HCT116 (cell line): Measurements from ENCODE around the gene MISP. TPM values are rescaled to one million over a fixed set of nuclear protein-coding genes. Genes with fewer than 3 reads are reported as not detected.

ENCODE experiments used
- ATAC-seq: fragments of 200-7000 bp; cut with Tn5 transposase; 2 replicates; pipeline ENCODE4 v1.9.1; 2020; ENCODE audit warnings: mild to moderate bottlenecking, moderate library complexity
- BruUV-seq: library from RNA; stranded (reverse); fragments of 400-500 nt; replicated peaks from 2 replicates; lab custom pipeline; 2021; lab: Mats Ljungman, UMichigan
- CTCF ChIA-PET: fragments of 300-600 bp; sonication (Branson Sonifier 250); formaldehyde crosslinking; loops from one replicate; lab custom pipeline; 2021; ENCODE audit warnings: antibody characterized with exemption; lab: Charles Lee
- POLR2A ChIA-PET: fragments of 300-600, 350-600 bp; sonication (Branson Sonifier 250); formaldehyde crosslinking; loops from one replicate; lab custom pipeline; 2021; ENCODE audit warnings: antibody characterized with exemption; lab: Charles Lee
- RAD21 ChIA-PET, 2 experiments: fragments of 300-600 bp; sonication (Branson Sonifier 250); formaldehyde crosslinking; loops; one replicate each; lab custom pipeline; 2023; ENCODE audit warnings: low total read pairs in 2 of 2; ENCODE audit not compliant: uncharacterized antibody in 2 of 2, unreplicated experiment in 2 of 2, low non-redundant PET in 1 of 2; lab: Charles Lee
- DNase-seq: peaks from one replicate; pipeline ENCODE4 v3.0.0-alpha.2; 2010; ENCODE audit warnings: low read depth, low spot score
- H2AFZ ChIP-seq: fragments of 200-600 bp; shearing (Covaris generic), sonication (generic); 2 replicates; pipeline ENCODE4 v1.6.1; 2017; ENCODE audit warnings: low read depth, mixed run types, mixed read lengths, antibody characterized with exemption, low read length; ENCODE audit not compliant: poor library complexity, severe bottlenecking
- H3K27ac ChIP-seq: 2 replicates; pipeline ENCODE4 v1.5.1; 2012; ENCODE audit warnings: low read depth, low read length
- H3K27me3 ChIP-seq: fragments of 200-600 bp; sonication (generic); 2 replicates; pipeline ENCODE4 v1.6.1; 2016; ENCODE audit warnings: mixed run types, low read length, mixed read lengths; ENCODE audit not compliant: insufficient read depth
- H3K36me3 ChIP-seq, 2 experiments: fragments of 200-500 bp in 1 of 2; fragments of 200-600 bp in 1 of 2; sonication (Bioruptor generic) in 1 of 2; sonication (generic) in 1 of 2; 2 replicates each; pipeline versions ENCODE4 v1.5.1 to v1.6.1; 2014 to 2016; ENCODE audit warnings: low read length in 2 of 2, inconsistent platforms in 1 of 2, mixed read lengths in 1 of 2, mixed run types in 1 of 2; ENCODE audit not compliant: insufficient read depth in 2 of 2, control insufficient read depth in 1 of 2
- H3K4me1 ChIP-seq, 2 experiments: fragments of 200-600 bp in 1 of 2; sonication (generic) in 1 of 2; 2 replicates each; pipeline versions ENCODE4 v1.5.1 to v1.6.1; 2012 to 2017; ENCODE audit warnings: low read length in 2 of 2, inconsistent platforms in 1 of 2, mild to moderate bottlenecking in 1 of 2, mixed read lengths in 1 of 2, mixed run types in 1 of 2, moderate library complexity in 1 of 2; ENCODE audit not compliant: insufficient read depth in 2 of 2, control insufficient read depth in 1 of 2
- H3K4me2 ChIP-seq: fragments of 200-600 bp; sonication (generic); 2 replicates; pipeline ENCODE4 v1.6.1; 2017; ENCODE audit warnings: mixed run types, low read length, mixed read lengths
- H3K4me3 ChIP-seq, 2 experiments: fragments of 200-600 bp in 1 of 2; sonication (generic) in 1 of 2; replicated peaks in 1 of 2; 2 replicates each; pipeline ENCODE4 v1.5.1; 2011 to 2016; ENCODE audit warnings: low read length in 2 of 2, control low read depth in 1 of 2, low read depth in 1 of 2, mild to moderate bottlenecking in 1 of 2, mixed read lengths in 1 of 2, mixed run types in 1 of 2
- H3K79me2 ChIP-seq: fragments of 200-600 bp; sonication (generic); 2 replicates; pipeline ENCODE4 v1.6.1; 2017; ENCODE audit warnings: mild to moderate bottlenecking, mixed run types, low read length, moderate library complexity, mixed read lengths; ENCODE audit not compliant: insufficient read depth
- H3K9ac ChIP-seq: fragments of 200-600 bp; sonication (generic); 2 replicates; pipeline ENCODE4 v1.6.1; 2016; ENCODE audit warnings: low read length, mixed read lengths
- H3K9me2 ChIP-seq: fragments of 200-600 bp; sonication (generic), shearing (Covaris generic); 2 replicates; pipeline ENCODE4 v1.6.1; 2017; ENCODE audit warnings: mixed run types, mild to moderate bottlenecking, moderate library complexity; ENCODE audit not compliant: insufficient read depth
- H3K9me3 ChIP-seq, 2 experiments: fragments of 200-500 bp in 1 of 2; fragments of 200-600 bp in 1 of 2; sonication (Bioruptor generic) in 1 of 2; sonication (generic) in 1 of 2; 2 replicates each; pipeline ENCODE4 v1.6.1; 2014 to 2017; ENCODE audit warnings: low read length in 2 of 2, mixed read lengths in 2 of 2, inconsistent platforms in 1 of 2, low read depth in 1 of 2, mild to moderate bottlenecking in 1 of 2, mixed run types in 1 of 2, moderate library complexity in 1 of 2; ENCODE audit not compliant: control insufficient read depth in 1 of 2, insufficient read depth in 1 of 2
- H4K20me1 ChIP-seq: fragments of 200-600 bp; sonication (generic), shearing (Covaris generic); 2 replicates; pipeline ENCODE4 v1.6.1; 2017; ENCODE audit warnings: mixed run types, mild to moderate bottlenecking, moderate library complexity; ENCODE audit not compliant: insufficient read depth
- EGR1 ChIP-seq: IDR thresholded peaks from 2 replicates; pipeline ENCODE4 v1.6.1; 2012; ENCODE audit warnings: low read depth
- EZH2 ChIP-seq: fragments of 200-600 bp; sonication (generic); IDR thresholded peaks from 2 replicates; pipeline ENCODE4 v1.6.1; 2017; ENCODE audit warnings: antibody characterized with exemption, mixed run types
- EZH2phosphoT487 ChIP-seq: fragments of 200-600 bp; IDR thresholded peaks from 2 replicates; pipeline ENCODE4 v1.6.1; 2018; ENCODE audit warnings: antibody characterized with exemption, borderline replicate concordance
- JUND ChIP-seq: IDR thresholded peaks from 2 replicates; pipeline ENCODE4 v1.6.1; 2012
- POLR2AphosphoS5 ChIP-seq: IDR thresholded peaks from 2 replicates; pipeline ENCODE4 v1.6.1; 2011; ENCODE audit warnings: mild to moderate bottlenecking, low read depth, low read length, moderate library complexity
- RAD21 ChIP-seq: IDR thresholded peaks from 2 replicates; pipeline ENCODE4 v1.6.1; 2012; ENCODE audit warnings: low read depth, mild to moderate bottlenecking
- SP1 ChIP-seq: IDR thresholded peaks from 2 replicates; pipeline ENCODE4 v1.6.1; 2012; ENCODE audit warnings: low read depth
- SRF ChIP-seq: IDR thresholded peaks from 2 replicates; pipeline ENCODE4 v1.6.1; 2012; ENCODE audit warnings: low read depth
- ZFX ChIP-seq: fragments of 450-650 bp; IDR thresholded peaks from 2 replicates; pipeline ENCODE4 v1.6.1; 2017
- ZNF274 ChIP-seq: fragments of 200-500 bp; sonication (Bioruptor generic); IDR thresholded peaks from 2 replicates; pipeline ENCODE4 v1.6.1; 2014; ENCODE audit warnings: mild to moderate bottlenecking, low read depth, low read length, inconsistent platforms
- intact Hi-C: fragments of 100-400 bp; cut with micrococcal nuclease; formaldehyde crosslinking; loops from 2 replicates; pipeline ENCODE4 v1.10.0; 2022
- total RNA-seq: library from RNA; stranded (reverse); gene quantifications from one replicate; pipeline ENCODE4 v1.2.1, GENCODE V29; 2021; ENCODE audit not compliant: unreplicated experiment
- TF ChIP-seq, protein P1 (sequence below): IDR thresholded peaks from 2 replicates; pipeline ENCODE4 v1.6.1; 2011; ENCODE audit warnings: mild to moderate bottlenecking, low read length, moderate library complexity; ENCODE audit not compliant: insufficient replicate concordance; ENCODE audit errors: extremely low read depth
- TF ChIP-seq, protein P2 (sequence below): IDR thresholded peaks from 2 replicates; pipeline ENCODE4 v1.6.1; 2012; ENCODE audit warnings: low read depth

The MISP gene
- total RNA-seq, 1 experiment from 2014 or later, result 38.2 TPM

DNA sequence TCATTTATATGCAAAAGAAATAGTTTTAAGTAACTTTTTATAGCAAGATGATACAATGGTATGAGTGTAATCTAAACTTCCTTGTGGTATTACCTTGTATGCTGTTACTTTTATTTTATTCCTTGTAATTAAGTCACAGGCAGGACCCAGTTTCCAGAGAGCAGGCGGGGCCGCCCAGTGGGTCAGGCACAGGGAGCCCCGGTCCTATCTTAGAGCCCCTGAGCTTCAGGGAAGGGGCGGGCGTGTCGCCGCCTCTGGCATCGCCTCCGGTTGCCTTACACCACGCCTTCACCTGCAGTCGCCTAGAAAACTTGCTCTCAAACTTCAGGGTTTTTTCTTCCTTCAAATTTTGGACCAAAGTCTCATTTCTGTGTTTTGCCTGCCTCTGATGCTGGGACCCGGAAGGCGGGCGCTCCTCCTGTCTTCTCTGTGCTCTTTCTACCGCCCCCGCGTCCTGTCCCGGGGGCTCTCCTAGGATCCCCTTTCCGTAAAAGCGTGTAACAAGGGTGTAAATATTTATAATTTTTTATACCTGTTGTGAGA is 60.7 kb downstream of the MISP start:
- Histone ChIP-seq H3K9me3 (no peaks in the 10 kb centered on the region), H3K9ac (no peak overlapping the region), H3K79me2 (peaks cover 49% of the 10 kb centered on the region), H4K20me1 (peaks cover 15% of the 10 kb centered on the region; the same call in 1 of the 2 replicates), H2AFZ (no peak overlapping the region), H3K4me1 (no peaks in the 10 kb centered on the region), H3K4me2 (no peak overlapping the region), H3K27me3 (no peaks in the 10 kb centered on the region), H3K4me3 (no peak overlapping the region), H3K9me2 (no peaks in the 10 kb centered on the region), H3K36me3 (peaks cover 36 to 47% of the 10 kb centered on the region in 2 experiments; a peak in 3 of 4 replicates), H3K27ac (no peak overlapping the region)
- ATAC-seq (no peak), DNase-seq (no peak)
- TSS peak; percentile 48 for BruUV-seq
- RAD21 ChIA-PET, result no interaction called here
- TF ChIP-seq, protein P1, sequence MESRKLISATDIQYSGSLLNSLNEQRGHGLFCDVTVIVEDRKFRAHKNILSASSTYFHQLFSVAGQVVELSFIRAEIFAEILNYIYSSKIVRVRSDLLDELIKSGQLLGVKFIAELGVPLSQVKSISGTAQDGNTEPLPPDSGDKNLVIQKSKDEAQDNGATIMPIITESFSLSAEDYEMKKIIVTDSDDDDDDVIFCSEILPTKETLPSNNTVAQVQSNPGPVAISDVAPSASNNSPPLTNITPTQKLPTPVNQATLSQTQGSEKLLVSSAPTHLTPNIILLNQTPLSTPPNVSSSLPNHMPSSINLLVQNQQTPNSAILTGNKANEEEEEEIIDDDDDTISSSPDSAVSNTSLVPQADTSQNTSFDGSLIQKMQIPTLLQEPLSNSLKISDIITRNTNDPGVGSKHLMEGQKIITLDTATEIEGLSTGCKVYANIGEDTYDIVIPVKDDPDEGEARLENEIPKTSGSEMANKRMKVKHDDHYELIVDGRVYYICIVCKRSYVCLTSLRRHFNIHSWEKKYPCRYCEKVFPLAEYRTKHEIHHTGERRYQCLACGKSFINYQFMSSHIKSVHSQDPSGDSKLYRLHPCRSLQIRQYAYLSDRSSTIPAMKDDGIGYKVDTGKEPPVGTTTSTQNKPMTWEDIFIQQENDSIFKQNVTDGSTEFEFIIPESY, result no peak
- TF ChIP-seq EZH2phosphoT487 (no peak), SRF (no peak), POLR2AphosphoS5 (no peak), EGR1 (no peak), JUND (no peak), ZFX (no peak), ZNF274 (no peak), RAD21 (no peak), SP1 (no peak), EZH2 (no peak)
- TF ChIP-seq, protein P2, sequence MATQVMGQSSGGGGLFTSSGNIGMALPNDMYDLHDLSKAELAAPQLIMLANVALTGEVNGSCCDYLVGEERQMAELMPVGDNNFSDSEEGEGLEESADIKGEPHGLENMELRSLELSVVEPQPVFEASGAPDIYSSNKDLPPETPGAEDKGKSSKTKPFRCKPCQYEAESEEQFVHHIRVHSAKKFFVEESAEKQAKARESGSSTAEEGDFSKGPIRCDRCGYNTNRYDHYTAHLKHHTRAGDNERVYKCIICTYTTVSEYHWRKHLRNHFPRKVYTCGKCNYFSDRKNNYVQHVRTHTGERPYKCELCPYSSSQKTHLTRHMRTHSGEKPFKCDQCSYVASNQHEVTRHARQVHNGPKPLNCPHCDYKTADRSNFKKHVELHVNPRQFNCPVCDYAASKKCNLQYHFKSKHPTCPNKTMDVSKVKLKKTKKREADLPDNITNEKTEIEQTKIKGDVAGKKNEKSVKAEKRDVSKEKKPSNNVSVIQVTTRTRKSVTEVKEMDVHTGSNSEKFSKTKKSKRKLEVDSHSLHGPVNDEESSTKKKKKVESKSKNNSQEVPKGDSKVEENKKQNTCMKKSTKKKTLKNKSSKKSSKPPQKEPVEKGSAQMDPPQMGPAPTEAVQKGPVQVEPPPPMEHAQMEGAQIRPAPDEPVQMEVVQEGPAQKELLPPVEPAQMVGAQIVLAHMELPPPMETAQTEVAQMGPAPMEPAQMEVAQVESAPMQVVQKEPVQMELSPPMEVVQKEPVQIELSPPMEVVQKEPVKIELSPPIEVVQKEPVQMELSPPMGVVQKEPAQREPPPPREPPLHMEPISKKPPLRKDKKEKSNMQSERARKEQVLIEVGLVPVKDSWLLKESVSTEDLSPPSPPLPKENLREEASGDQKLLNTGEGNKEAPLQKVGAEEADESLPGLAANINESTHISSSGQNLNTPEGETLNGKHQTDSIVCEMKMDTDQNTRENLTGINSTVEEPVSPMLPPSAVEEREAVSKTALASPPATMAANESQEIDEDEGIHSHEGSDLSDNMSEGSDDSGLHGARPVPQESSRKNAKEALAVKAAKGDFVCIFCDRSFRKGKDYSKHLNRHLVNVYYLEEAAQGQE, result no peak
- POLR2A ChIA-PET, result no interaction called here
- intact Hi-C loops, result no loop called here
- CTCF ChIA-PET, result no interaction called here
